HepG2 (cell line): ENCODE measurements around the gene HIBADH. TPM values are rescaled to one million over a fixed set of nuclear protein-coding genes. Genes with fewer than 3 reads are reported as not detected.

Experiments
- ATAC-seq: fragments of 200-7000 bp; cut with Tn5 transposase; 3 replicates; pipeline ENCODE4 v1.9.1; 2020; ENCODE audit warnings: mild to moderate bottlenecking, moderate library complexity
- BruUV-seq: library from RNA; stranded (reverse); fragments of 400-500 nt; replicated peaks from 2 replicates; lab custom pipeline; 2021; lab: Mats Ljungman, UMichigan
- CTCF ChIA-PET: fragments of 300-600 bp; formaldehyde crosslinking; extraction: SDS; loops from one replicate; lab custom pipeline; 2021; ENCODE audit warnings: low total read pairs, inconsistent platforms, low intra/inter-chr PET ratio; lab: Yijun Ruan, JAX
- POLR2A ChIA-PET: fragments of 350-600 bp; sonication (Branson Sonifier 250); formaldehyde crosslinking; loops from one replicate; lab custom pipeline; 2020; ENCODE audit warnings: antibody characterized with exemption, inconsistent platforms; lab: Yijun Ruan, JAX
- DNase-seq: peaks from one replicate; pipeline ENCODE4 v3.0.0-alpha.2; 2015; ENCODE audit warnings: low spot score
- FAIRE-seq: peaks from 3 replicates; lab custom pipeline; 2011; peaks lifted over from hg19 to GRCh38; lab: Jason Lieb, UNC
- H2AFZ ChIP-seq: one replicate; pipeline ENCODE4 v1.6.1; 2011; ENCODE audit warnings: low read length, inconsistent platforms
- H3K27ac ChIP-seq: fragments of 300-600 bp; 3 replicates; pipeline ENCODE4 v1.8.0; 2011; ENCODE audit warnings: mixed run types, mild to moderate bottlenecking, mixed read lengths, low read length, inconsistent platforms; ENCODE audit not compliant: insufficient read depth; ENCODE audit errors: extremely low read length
- H3K27me3 ChIP-seq, 2 experiments: fragments of 200-600 bp in 1 of 2; 2 replicates in 1 of 2; 3 replicates in 1 of 2; pipeline versions ENCODE4 v1.6.0 to v1.8.0; 2011; ENCODE audit warnings: low read length in 2 of 2, mild to moderate bottlenecking in 2 of 2, moderate library complexity in 2 of 2, inconsistent platforms in 1 of 2; ENCODE audit not compliant: insufficient read depth in 2 of 2, control insufficient read depth in 1 of 2
- H3K36me3 ChIP-seq, 2 experiments: fragments of 200-600 bp in 1 of 2; replicated peaks in 1 of 2; 2 replicates in 1 of 2; 3 replicates in 1 of 2; pipeline versions ENCODE4 v1.5.1 to v1.8.0; 2011; ENCODE audit warnings: low read length in 2 of 2, inconsistent platforms in 1 of 2; ENCODE audit not compliant: insufficient read depth in 2 of 2, control insufficient read depth in 1 of 2
- H3K4me1 ChIP-seq: 2 replicates; pipeline ENCODE4 v1.5.1; 2012; ENCODE audit warnings: low read length, inconsistent platforms; ENCODE audit not compliant: insufficient read depth
- H3K4me2 ChIP-seq: 2 replicates; pipeline ENCODE4 v1.6.0; 2011; ENCODE audit warnings: low read depth, low read length, inconsistent platforms
- H3K4me3 ChIP-seq, 3 experiments: fragments of 200-600 bp in 1 of 3; sonication (generic), shearing (Covaris generic) in 1 of 3; replicated peaks in 1 of 3; 2 replicates each; pipeline ENCODE4 v1.5.1; 2011 to 2016; ENCODE audit warnings: low read length in 3 of 3, inconsistent platforms in 2 of 3, low read depth in 2 of 3, mild to moderate bottlenecking in 2 of 3, control low read depth in 1 of 3, mixed read lengths in 1 of 3; ENCODE audit not compliant: insufficient read depth in 1 of 3
- H3K79me2 ChIP-seq: one replicate; pipeline ENCODE4 v1.6.1; 2011; ENCODE audit warnings: low read length, inconsistent platforms; ENCODE audit not compliant: insufficient read depth
- H3K9ac ChIP-seq: 2 replicates; pipeline ENCODE4 v1.6.0; 2011; ENCODE audit warnings: mild to moderate bottlenecking, low read depth, low read length, inconsistent platforms; ENCODE audit not compliant: insufficient read depth
- H3K9me3 ChIP-seq: 2 replicates; pipeline ENCODE4 v1.5.1; 2012; ENCODE audit warnings: mild to moderate bottlenecking, low read length
- H4K20me1 ChIP-seq: 2 replicates; pipeline ENCODE4 v1.6.0; 2011; ENCODE audit warnings: inconsistent platforms, mild to moderate bottlenecking, low read length, moderate library complexity; ENCODE audit not compliant: insufficient read depth
- AKAP8 ChIP-seq: sonication (generic); formaldehyde crosslinking; IDR thresholded peaks from 2 replicates; pipeline ENCODE4 v1.5.1; 2020; ENCODE audit warnings: mild to moderate bottlenecking, missing genetic modification reagents
- GRHL1 ChIP-seq: sonication (generic); formaldehyde crosslinking; conservative IDR thresholded peaks from 2 replicates; pipeline ENCODE4 v1.8.0; 2022; ENCODE audit warnings: missing genetic modification reagents
- MAZ ChIP-seq, 2 experiments: sonication (generic) in 1 of 2; formaldehyde crosslinking in 1 of 2; IDR thresholded peaks; 2 replicates each; pipeline versions ENCODE4 v1.5.0 to v1.6.1; 2012 to 2020; ENCODE audit warnings: low read depth in 2 of 2, mild to moderate bottlenecking in 2 of 2, borderline replicate concordance in 1 of 2, improper control_type of control experiment in 1 of 2, low read length in 1 of 2, missing genetic modification reagents in 1 of 2, moderate library complexity in 1 of 2
- MED1 ChIP-seq: sonication (generic); formaldehyde crosslinking; IDR thresholded peaks from 2 replicates; pipeline ENCODE4 v1.4.0; 2020; ENCODE audit warnings: missing genetic modification reagents
- NFKBIZ ChIP-seq: IDR thresholded peaks from 2 replicates; pipeline ENCODE4 v1.6.1; 2018; ENCODE audit warnings: missing genetic modification reagents, missing compliant biosample characterization
- RAD51 ChIP-seq: fragments of 450-650 bp; IDR thresholded peaks from 2 replicates; pipeline ENCODE4 v1.6.1; 2016; ENCODE audit warnings: borderline replicate concordance
- RCOR2 ChIP-seq: IDR thresholded peaks from 2 replicates; pipeline ENCODE4 v1.6.1; 2016; ENCODE audit warnings: missing biosample characterization, missing genetic modification reagents
- RFX3 ChIP-seq: IDR thresholded peaks from 2 replicates; pipeline ENCODE4 v1.6.1; 2016; ENCODE audit warnings: missing biosample characterization, missing genetic modification reagents
- SETDB1 ChIP-seq: sonication (generic); formaldehyde crosslinking; IDR thresholded peaks from 2 replicates; pipeline ENCODE4 v1.5.1; 2020; ENCODE audit warnings: missing genetic modification reagents, mild to moderate bottlenecking, borderline replicate concordance
- SIN3A ChIP-seq: IDR thresholded peaks from 2 replicates; pipeline ENCODE4 v1.6.1; 2011; ENCODE audit warnings: low read depth, mild to moderate bottlenecking, control low read depth, low read length, borderline replicate concordance
- SOX5 ChIP-seq: IDR thresholded peaks from 2 replicates; pipeline ENCODE4 v1.6.1; 2016; ENCODE audit warnings: borderline replicate concordance
- ZNF331 ChIP-seq: sonication (generic); formaldehyde crosslinking; IDR thresholded peaks from 2 replicates; pipeline ENCODE4 v1.4.0; 2020; ENCODE audit warnings: missing genetic modification reagents
- ZNF619 ChIP-seq: sonication (generic); formaldehyde crosslinking; IDR thresholded peaks from 2 replicates; pipeline ENCODE4 v1.4.0; 2020; ENCODE audit warnings: mild to moderate bottlenecking, missing genetic modification reagents
- ZNF83 ChIP-seq: sonication (generic); formaldehyde crosslinking; IDR thresholded peaks from 2 replicates; pipeline ENCODE4 v1.4.0; 2020; ENCODE audit warnings: missing genetic modification reagents, mild to moderate bottlenecking, borderline replicate concordance
- WGBS: methylation state at CpG from one replicate; pipeline ENCODE4 v1.1.6; 2017; ENCODE audit warnings: low lambda C conversion rate; 5-methylcytosine and 5-hydroxymethylcytosine counted together
- in situ Hi-C: cut with HindIII; loops from 2 replicates; pipeline ENCODE4 v1.10.0; 2017; ENCODE audit warnings: low pct_unique_long_range_greater_than_20kb; ENCODE audit not compliant: extremely low pct_ligation_motif_present
- intact Hi-C: fragments of 100-400 bp; cut with micrococcal nuclease; formaldehyde crosslinking; loops from one replicate; pipeline ENCODE4 v1.10.0; 2022; ENCODE audit not compliant: unreplicated experiment
- polyA plus RNA-seq, 8 experiments: library from polyadenylated mRNA; depleted of rRNA in 3 of 8; stranded (reverse) in 7 of 8; unstranded in 1 of 8; fragments of >200 nt; fragmentation: Illumina TruSeq in 4 of 8; extraction: Trizol in 4 of 8; gene quantifications; 2 replicates each; pipeline versions ENCODE4 v1.2.1 to v1.2.3, GENCODE V29; 2011 to 2016; ENCODE audit warnings: low read depth in 4 of 8, missing spikeins in 1 of 8, mixed read lengths in 1 of 8; ENCODE audit not compliant: insufficient read depth in 1 of 8
- total RNA-seq, 5 experiments: library from RNA; depleted of rRNA; stranded (reverse); fragments of >200 nt; fragmentation: Illumina TruSeq; extraction: Trizol; gene quantifications; 2 replicates each; pipeline ENCODE4 v1.2.3, GENCODE V29; 2016; ENCODE audit warnings: low read depth in 1 of 5

Gene HIBADH
- total and polyA plus RNA-seq, 2 of the 13 experiments (the other 11 are each of a cell fraction or from before 2014, with no cell fraction given) = 49.9 to 59.5 TPM

GRCh38 chr7:27554826-27555225, 107.9 kb downstream of the HIBADH start:
- POLR2A ChIA-PET = no interaction called here
- no peak for FAIRE-seq
- ATAC-seq = no peak

GRCh38 chr7:27553273-27553672, 109.4 kb downstream of the HIBADH start:
- in situ Hi-C loops = no loop called here
- TF ChIP-seq SOX5 (no peak), ZNF331 (no peak), RFX3 (CRISPR knock-in tag) (no peak), MAZ (IDR thresholded peaks at IDR 0.05; ENCODE audit: borderline replicate concordance, low read depth, low read length) (no peak), MAZ (CRISPR knock-in tag; IDR thresholded peaks at IDR 0.05; ENCODE audit: low read depth) (no peak), GRHL1 (CRISPR knock-in tag) (no peak), SETDB1 (CRISPR knock-in tag) (no peak), RCOR2 (CRISPR knock-in tag) (no peak)
- Histone ChIP-seq H3K9me3 (no peaks in the 10 kb centered on the region), H3K9ac (no peak overlapping the region), H3K27ac (no peak overlapping the region), H2AFZ (no peak overlapping the region), H4K20me1 (no peaks in the 10 kb centered on the region), H3K4me1 (peaks cover 6% of the 10 kb centered on the region; the same call in 1 of the 2 replicates), H3K27me3 (no peaks in the 10 kb centered on the region), H3K79me2 (no peaks in the 10 kb centered on the region), H3K4me3 (no peak overlapping the region), H3K36me3 (no peaks in the 10 kb centered on the region), H3K4me2 (no peak overlapping the region)
- ChIA-PET POLR2A (no interaction called here), CTCF (no interaction called here)
- no peak for FAIRE-seq
- BruUV-seq = no TSS peak
- ATAC-seq = no peak
- intact Hi-C loops = no loop called here
- 98% methylated on average over 5 of the region's 5 CpGs for whole genome bisulfite sequencing
- DNase-seq = no peak

More at GRCh38 chr7:27554826-27555225, 107.9 kb downstream of the HIBADH start:
- Histone ChIP-seq H3K27ac (no peak overlapping the region), H2AFZ (no peak overlapping the region), H3K79me2 (no peaks in the 10 kb centered on the region), H3K36me3 (no peaks in the 10 kb centered on the region), H3K4me3 (no peak overlapping the region), H3K4me2 (no peak overlapping the region), H3K27me3 (no peaks in the 10 kb centered on the region)
- no TSS peak for BruUV-seq
- in situ Hi-C loops = no loop called here
- 100% methylated on average over 1 of the region's 1 CpG for WGBS
- TF ChIP-seq ZNF83 (CRISPR knock-in tag) (no peak), NFKBIZ (CRISPR knock-in tag) (no peak), SIN3A (no peak), RAD51 (no peak), MED1 (no peak), ZNF619 (CRISPR knock-in tag) (no peak), AKAP8 (no peak)
- TF ChIP-seq, all 625 proteins: peak for 0
- H3K9ac ChIP-seq = no peak overlapping the region
- no peaks in the 10 kb centered on the region for H3K9me3 ChIP-seq
- no peaks in the 10 kb centered on the region for H3K4me1 ChIP-seq
- CTCF ChIA-PET = no interaction called here
- intact Hi-C loops = no loop called here
- H4K20me1 ChIP-seq = no peaks in the 10 kb centered on the region
- no peak for DNase-seq
